HG02885 (cell line): ENCODE data around the gene COL20A1.
"Not testable (repeated sequence)": the region's sequence is repeated elsewhere in the genome, so short reads cannot be mapped to it uniquely, and the experiment has no call there.

ENCODE experiments used
- ATAC-seq: cut with Tn5 transposase; IDR thresholded peaks from one replicate; pipeline ENCODE4 v1.9.1; 2021; ENCODE audit warnings: mild to moderate bottlenecking; ENCODE audit not compliant: unreplicated experiment, poor library complexity

Gene COL20A1

DNA sequence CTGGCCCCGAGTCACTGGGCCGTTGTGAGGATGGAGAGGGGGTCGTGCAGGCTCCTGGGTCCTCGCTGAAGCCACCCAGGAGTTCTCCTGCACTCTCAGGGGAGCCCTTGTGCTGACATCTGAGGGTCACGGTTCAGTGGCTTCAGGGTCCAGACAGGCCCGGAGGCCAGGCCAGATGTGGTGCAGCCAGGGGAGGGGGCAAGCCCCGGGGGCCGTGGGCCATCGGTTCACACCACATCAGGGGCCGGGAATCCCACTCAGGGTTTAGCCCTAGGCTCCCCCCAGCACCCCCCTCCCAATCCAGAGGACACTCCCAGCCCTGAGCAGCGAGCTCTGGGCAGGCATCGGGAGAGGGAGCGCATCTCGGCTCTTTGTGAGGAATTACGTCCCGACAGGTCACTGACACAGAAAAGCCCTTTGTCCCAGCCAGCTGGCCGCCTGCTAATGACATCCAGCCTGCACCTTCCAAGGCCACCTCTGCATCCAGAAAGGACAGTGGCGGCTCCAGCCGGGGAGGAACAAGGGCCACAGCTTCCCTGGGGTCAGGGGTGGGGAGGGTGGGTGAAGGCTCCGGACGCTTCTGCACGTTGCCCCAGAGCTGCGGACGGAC is 74.6 kb downstream of the COL20A1 start:
- ATAC-seq: no peak

GRCh38 chr20:63368151-63368550 is 75.2 kb downstream of the COL20A1 start:
- no peak for ATAC-seq

DNA sequence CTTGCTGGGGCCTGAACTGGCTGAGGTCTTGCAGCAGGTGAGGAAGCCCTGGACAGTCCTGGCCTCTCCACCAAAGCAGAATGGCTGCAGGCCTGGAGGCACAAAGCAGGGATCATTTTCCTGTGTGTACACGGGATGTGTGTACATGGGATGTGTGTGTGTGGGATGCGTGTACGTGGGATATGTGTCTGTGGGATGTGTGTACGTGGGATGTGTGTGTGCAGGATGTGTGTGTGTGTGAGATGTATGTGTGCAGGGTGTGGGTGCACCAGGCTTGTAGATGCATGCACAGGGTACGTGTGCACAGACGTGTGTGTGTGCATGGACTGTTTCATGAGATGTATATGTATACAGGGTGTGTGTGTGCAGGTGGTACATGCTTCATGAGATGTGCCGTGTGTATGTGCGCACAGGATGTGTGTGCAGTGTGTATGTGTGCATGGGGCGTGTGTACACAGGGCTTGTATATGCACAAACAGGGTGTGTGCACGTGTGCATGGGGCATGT is 76.1 kb downstream of the COL20A1 start:
- no peak for ATAC-seq

DNA sequence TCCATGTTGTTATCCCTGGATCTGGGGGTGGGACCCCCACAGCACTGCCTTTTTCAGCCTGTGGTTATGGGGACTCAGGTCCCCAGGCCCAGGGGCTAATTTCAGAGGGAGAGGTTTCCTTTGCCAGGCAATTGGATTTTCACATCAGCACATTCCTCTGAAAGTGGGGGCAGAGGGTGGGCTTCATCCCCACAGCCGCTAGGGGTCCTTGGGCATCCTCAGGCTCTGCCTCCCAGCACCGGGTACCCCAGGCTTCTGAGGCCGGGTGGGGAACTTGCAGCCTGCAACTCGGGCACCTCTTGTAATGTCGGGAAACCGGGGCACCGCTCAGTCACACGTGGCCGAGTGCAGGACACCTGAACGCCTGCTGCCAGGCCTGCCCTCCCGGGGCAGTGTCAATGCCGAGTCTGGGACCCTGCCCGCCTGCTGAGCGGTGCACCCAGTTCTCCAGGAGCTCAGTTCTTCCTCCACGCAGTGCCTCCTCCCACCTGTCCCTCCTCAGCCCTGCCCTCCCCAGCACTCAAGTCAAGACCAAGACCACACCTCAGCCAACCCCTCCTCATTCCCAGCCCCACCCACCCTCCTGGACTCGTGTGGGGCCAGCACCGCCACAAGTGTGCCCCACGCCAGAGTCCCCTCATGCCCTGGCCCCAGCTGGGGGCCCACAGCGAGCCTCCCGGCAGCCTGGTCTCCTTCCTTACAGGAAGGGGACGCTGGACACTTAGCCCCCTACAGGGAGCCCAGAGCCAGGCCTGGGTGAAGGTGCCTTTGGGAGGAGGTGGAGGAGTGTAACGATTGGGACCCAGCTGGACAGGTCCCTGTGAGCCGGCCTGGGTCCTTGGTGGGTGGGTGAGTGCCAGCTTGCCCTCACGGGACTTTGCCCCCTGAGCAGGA is 77.0 kb downstream of the COL20A1 start:
- no peak for ATAC-seq

- no peak for ATAC-seq
These were observed 77.7 kb downstream of the COL20A1 start for GRCh38 chr20:63370618-63371187.

GRCh38 chr20:63371291-63371865 is 78.4 kb downstream of the COL20A1 start:
- no peak for ATAC-seq

- no peak for ATAC-seq
These were observed 80.2 kb downstream of the COL20A1 start for GRCh38 chr20:63372971-63373885.

DNA sequence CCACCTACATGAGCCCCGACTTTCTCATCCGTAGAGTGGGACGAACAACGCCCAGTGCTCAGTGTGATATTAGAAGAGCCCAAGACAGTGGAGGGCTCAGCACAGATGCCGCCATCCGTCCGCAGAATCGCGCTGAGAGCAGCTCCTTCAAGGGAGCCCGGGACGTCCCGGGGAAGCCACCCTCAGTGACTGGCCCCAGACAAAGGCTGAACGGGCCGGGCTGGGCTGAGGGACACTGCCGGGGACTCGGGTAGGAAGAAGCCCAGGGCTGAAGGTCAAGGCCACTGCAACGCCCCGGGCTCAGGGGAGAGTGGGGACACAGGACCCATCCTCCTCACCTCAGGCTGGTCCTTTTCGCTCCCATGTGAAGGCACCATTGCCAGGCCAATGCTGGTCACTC is 81.0 kb downstream of the COL20A1 start:
- no peak for ATAC-seq

- no peak for ATAC-seq
These were observed 81.5 kb downstream of the COL20A1 start for GRCh38 chr20:63374504-63374903.

DNA sequence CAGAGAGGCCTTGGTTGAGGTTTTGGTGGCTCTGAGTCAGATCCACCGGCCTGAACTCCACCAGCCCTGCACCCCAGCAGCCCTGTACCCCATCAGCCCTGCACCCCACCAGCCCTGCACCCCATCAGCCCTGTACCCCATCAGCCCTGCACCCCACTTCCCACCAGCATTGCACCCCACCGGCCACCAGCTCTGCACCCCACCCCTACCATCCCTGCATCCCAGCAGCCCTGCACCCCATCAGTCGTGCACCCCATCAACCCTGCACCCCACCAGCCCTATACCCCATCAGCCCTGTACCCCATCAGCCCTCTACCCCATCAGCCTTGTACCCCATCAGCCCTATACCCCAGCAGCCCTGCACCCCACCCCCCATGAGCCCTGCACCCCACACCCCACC is 82.5 kb downstream of the COL20A1 start:
- ATAC-seq: no peak

DNA sequence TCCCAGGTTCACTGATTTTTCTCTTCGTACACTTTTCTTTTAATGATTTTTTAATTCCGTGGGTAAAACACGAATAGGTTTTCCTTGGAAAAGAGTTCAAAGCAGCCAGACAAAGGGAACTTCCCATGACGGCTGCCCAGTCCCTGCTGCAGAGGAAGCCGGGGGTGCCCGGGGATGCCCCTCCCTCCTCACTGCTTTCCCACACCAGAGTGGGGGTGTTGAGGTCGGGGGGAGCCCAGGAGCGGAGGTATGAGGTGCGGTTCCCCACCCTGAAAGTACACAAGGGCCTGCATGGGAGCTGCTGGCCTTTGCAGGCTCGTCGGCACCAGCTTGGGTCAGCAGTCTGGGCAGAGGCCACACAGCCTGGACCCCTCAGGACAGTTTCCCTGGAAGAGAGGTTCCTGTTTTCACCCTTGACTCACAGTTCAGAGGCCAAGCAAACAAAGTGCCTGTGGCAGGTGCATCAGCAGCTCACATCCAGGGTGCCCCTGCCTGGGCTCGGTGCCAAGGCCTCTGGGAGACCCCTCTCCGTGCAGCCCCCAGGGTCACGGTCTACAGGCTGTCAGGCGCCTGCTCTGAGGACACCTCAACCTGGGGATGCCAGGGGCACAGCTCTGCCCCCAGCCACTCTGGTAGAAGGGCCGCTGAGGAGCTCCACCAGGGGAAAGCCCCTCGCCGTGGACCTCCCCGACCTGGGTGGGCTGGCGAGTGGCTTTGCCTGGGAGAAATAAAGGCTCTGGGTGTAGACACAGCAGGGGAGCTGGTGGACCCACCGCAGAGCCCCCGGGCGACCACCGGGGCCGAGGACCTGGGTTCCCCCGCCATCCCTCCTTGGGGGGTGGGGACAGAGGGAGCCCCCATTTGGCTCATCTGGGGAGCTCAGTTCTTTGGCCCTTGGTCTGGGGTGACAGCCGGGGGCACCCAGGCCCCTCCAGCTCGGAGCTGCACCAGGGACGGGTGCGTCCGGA is 83.6 kb downstream of the COL20A1 start:
- ATAC-seq: no peak

- no peak for ATAC-seq
These were observed 84.4 kb downstream of the COL20A1 start for GRCh38 chr20:63377256-63377941.

GRCh38 chr20:63377951-63378381 is 85.0 kb downstream of the COL20A1 start:
- ATAC-seq: no peak

DNA sequence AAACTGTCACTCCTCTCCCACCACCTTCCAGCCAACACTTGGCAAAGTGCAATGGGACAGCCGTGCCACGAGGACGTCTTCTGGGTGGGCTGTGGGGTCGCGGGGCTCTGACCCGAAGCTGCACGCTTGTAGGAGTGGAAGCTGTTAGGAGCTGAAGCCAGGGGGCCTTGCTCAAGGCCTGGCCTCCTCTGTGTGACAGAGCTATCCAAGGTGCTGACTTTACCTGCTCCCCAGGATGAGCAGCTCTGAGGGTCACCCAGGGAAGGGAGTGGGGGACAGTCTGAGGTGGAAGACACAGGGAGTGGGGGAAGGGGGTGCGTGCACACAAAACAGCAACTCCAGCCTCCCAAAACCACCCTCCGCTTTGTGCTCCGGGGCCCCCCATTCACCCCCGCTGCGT is 85.6 kb downstream of the COL20A1 start:
- no peak for ATAC-seq

DNA sequence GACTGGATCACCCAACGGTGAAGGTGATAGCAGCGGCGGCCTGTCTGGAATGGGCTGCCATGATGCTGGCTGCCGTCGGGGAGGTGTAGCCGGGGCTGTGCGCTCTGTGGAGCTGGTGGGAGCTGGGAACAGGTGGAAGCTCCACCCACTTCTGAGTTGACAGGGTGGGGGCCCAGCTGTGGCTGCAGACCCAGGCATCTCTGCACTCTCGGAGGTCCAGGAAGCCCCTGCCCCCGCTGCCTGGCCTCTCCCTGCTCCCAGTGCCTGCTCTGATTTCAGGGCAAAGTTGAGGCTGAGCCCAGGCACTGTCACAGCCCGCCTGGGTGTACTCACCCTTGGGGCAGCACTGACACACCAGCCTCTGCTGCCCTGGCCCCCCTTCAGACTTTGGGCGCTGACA is 86.3 kb downstream of the COL20A1 start:
- no peak for ATAC-seq

DNA sequence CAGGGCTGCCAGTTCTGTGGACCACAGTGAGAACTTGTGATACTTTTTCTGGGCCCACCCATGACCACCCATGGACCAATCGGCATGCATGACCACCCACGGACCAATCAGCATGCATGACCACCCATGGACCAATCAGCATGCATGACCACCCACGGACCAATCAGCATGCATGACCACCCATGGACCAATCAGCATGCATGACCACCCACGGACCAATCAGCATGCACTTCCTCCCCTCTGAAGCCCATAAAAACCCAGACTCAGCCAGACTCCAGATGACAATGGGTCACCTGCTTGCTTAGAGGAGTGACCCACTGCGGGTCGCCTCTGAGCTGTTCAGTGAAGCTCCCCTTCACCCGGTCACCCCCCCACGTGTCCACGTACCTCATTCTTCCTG is 86.9 kb downstream of the COL20A1 start:
- ATAC-seq: not testable (repeated sequence)

- no peak for ATAC-seq
These were observed 87.4 kb downstream of the COL20A1 start for GRCh38 chr20:63380346-63380870.
